ENCODE results near the gene CELA3A.

The CELA3A gene

GRCh38 chr1:22055463-22055862 lies 54.0 kb downstream of the CELA3A start:
- in situ Hi-C loops (cut with MboI; ENCODE audit: low sequenced_read_pairs): no loop called here
- no peaks in the 10 kb centered on the region for H3K27me3 ChIP-seq (ENCODE audit: low read depth)
- H3K4me1 ChIP-seq: peaks cover 13% of the 10 kb centered on the region
- peaks cover 14% of the 10 kb centered on the region for H3K36me3 ChIP-seq (replicated peaks)
- no peaks in the 10 kb centered on the region for H3K9me3 ChIP-seq
- no peak overlapping the region for H3K4me3 ChIP-seq
- DNase-seq (ENCODE audit: low spot score in 2 of 2): no peak

GRCh38 chr1:22056043-22056442 lies 54.6 kb downstream of the CELA3A start:
- in situ Hi-C loops (cut with MboI; ENCODE audit: low sequenced_read_pairs): no loop called here
- Histone ChIP-seq H3K36me3 (replicated peaks) (peaks cover 14% of the 10 kb centered on the region), H3K9me3 (no peaks in the 10 kb centered on the region), H3K27me3 (ENCODE audit: low read depth) (no peaks in the 10 kb centered on the region), H3K4me3 (no peak overlapping the region), H3K4me1 (peaks cover 13% of the 10 kb centered on the region)
- no peak for DNase-seq (ENCODE audit: low spot score in 2 of 2)

- peaks cover 14% of the 10 kb centered on the region for H3K36me3 ChIP-seq (replicated peaks)
These were observed 55.5 kb downstream of the CELA3A start for GRCh38 chr1:22056936-22057335.

GRCh38 chr1:22057861-22058260 lies 56.4 kb downstream of the CELA3A start:
- peaks cover 14% of the 10 kb centered on the region for H3K36me3 ChIP-seq (replicated peaks)

More at GRCh38 chr1:22056936-22057335, 55.5 kb downstream of the CELA3A start:
- Histone ChIP-seq H3K27me3 (ENCODE audit: low read depth) (no peaks in the 10 kb centered on the region), H3K4me3 (no peak overlapping the region), H3K9me3 (no peaks in the 10 kb centered on the region), H3K4me1 (peaks cover 13% of the 10 kb centered on the region)
- no peak for DNase-seq (ENCODE audit: low spot score in 2 of 2)
- in situ Hi-C loops (cut with MboI; ENCODE audit: low sequenced_read_pairs): no loop called here

More at GRCh38 chr1:22057861-22058260, 56.4 kb downstream of the CELA3A start:
- H3K4me3 ChIP-seq: no peak overlapping the region
- no peaks in the 10 kb centered on the region for H3K27me3 ChIP-seq (ENCODE audit: low read depth)
- in situ Hi-C loops (cut with MboI; ENCODE audit: low sequenced_read_pairs): no loop called here
- H3K9me3 ChIP-seq: no peaks in the 10 kb centered on the region
- H3K4me1 ChIP-seq: peaks cover 13% of the 10 kb centered on the region
- DNase-seq (ENCODE audit: low spot score in 2 of 2): no peak
